Colonic mucosa (tissue), 4 donors: ENCODE results near the gene MSTO1. TPM values are rescaled to one million over a fixed set of nuclear protein-coding genes. Genes with fewer than 3 reads are reported as not detected.
"Not testable (repeated sequence)": the region's sequence is repeated elsewhere in the genome, so short reads cannot be mapped to it uniquely, and the experiment has no call there.

Source experiments
- DNase-seq: peaks from one replicate; pipeline ENCODE4 v3.0.0-alpha.2; 2020
- H3K27ac ChIP-seq: fragments of 200-600 bp; one replicate; pipeline ENCODE4 v1.8.0; 2021
- H3K27me3 ChIP-seq: fragments of 200-600 bp; one replicate; pipeline ENCODE4 v1.8.0; 2021
- H3K36me3 ChIP-seq: fragments of 200-600 bp; one replicate; pipeline ENCODE4 v1.8.0; 2021
- H3K4me1 ChIP-seq: fragments of 200-600 bp; one replicate; pipeline ENCODE4 v1.8.0; 2021; ENCODE audit warnings: mild to moderate bottlenecking
- H3K4me3 ChIP-seq: fragments of 200-600 bp; one replicate; pipeline ENCODE4 v1.8.0; 2021
- H3K9ac ChIP-seq, 2 donors: one replicate each; pipeline ENCODE4 v1.7.0; 2013; ENCODE audit warnings: control low read depth in 2 of 2, low read depth in 2 of 2, low read length in 2 of 2
- H3K9me3 ChIP-seq: fragments of 200-600 bp; one replicate; pipeline ENCODE4 v1.8.0; 2021
- CTCF ChIP-seq: fragments of 200-600 bp; IDR thresholded peaks from one replicate; pipeline ENCODE4 v1.8.0; 2022; ENCODE audit warnings: antibody characterized with exemption, mild to moderate bottlenecking
- intact Hi-C: fragments of 100-400 bp; cut with DNase I; formaldehyde crosslinking; loops from one replicate; pipeline ENCODE4 v1.14.1; 2022
- total RNA-seq, 2 donors: library from RNA; stranded (reverse); fragmentation: NEBNext Ultra II Directional in 1 of 2; extraction: Animal tissue kit (Norgen Biotek cat#: 25700) in 1 of 2; gene quantifications; one replicate each; pipeline ENCODE4 v1.2.1, GENCODE V29; 2021
- donor health status: healthy.
- donor health status: DM: no; HTN: no; CAD: no.
- donor health status: DM: no; HTN: no; CAD: no.

MSTO1 gene
- total RNA-seq, 2 donors from 2014 or later, result 15.5 to 26.2 TPM

- no peaks in the 10 kb centered on the region for H3K4me1 ChIP-seq
- H3K9ac ChIP-seq, result no peak overlapping the region
- no peak for DNase-seq
- no peak overlapping the region for H3K27ac ChIP-seq
- no peaks in the 10 kb centered on the region for H3K27me3 ChIP-seq
- no peak overlapping the region for H3K4me3 ChIP-seq
- H3K9me3 ChIP-seq, result no peaks in the 10 kb centered on the region
- no peaks in the 10 kb centered on the region for H3K36me3 ChIP-seq
- intact Hi-C loops, result no loop called here
- no peak for TF ChIP-seq CTCF
Observed at GRCh38 chr1:155649676-155650075, 39.7 kb downstream of the MSTO1 start.

- intact Hi-C loops, result no loop called here
- Histone ChIP-seq H3K4me1 (no peaks in the 10 kb centered on the region), H3K27ac (no peak overlapping the region), H3K27me3 (no peaks in the 10 kb centered on the region), H3K4me3 (no peak overlapping the region), H3K9ac (no peak overlapping the region), H3K9me3 (no peaks in the 10 kb centered on the region), H3K36me3 (no peaks in the 10 kb centered on the region)
- no peak for TF ChIP-seq CTCF
- DNase-seq, result no peak
Observed at GRCh38 chr1:155650231-155650757, 40.3 kb downstream of the MSTO1 start.

GRCh38 chr1:155651861-155652661 is 42.0 kb downstream of the MSTO1 start:
- Histone ChIP-seq H3K27ac (no peak overlapping the region), H3K4me1 (no peaks in the 10 kb centered on the region), H3K9ac (no peak overlapping the region)

GRCh38 chr1:155652951-155653350 is 42.9 kb downstream of the MSTO1 start:
- Histone ChIP-seq H3K4me1 (no peaks in the 10 kb centered on the region), H3K27me3 (no peaks in the 10 kb centered on the region), H3K4me3 (no peak overlapping the region), H3K9ac (no peak overlapping the region), H3K36me3 (no peaks in the 10 kb centered on the region), H3K27ac (no peak overlapping the region), H3K9me3 (no peaks in the 10 kb centered on the region)
- intact Hi-C loops, result no loop called here
- no peak for DNase-seq
- no peak for TF ChIP-seq CTCF

More at GRCh38 chr1:155651861-155652661, 42.0 kb downstream of the MSTO1 start:
- no peaks in the 10 kb centered on the region for H3K36me3 ChIP-seq
- intact Hi-C loops, result no loop called here
- H3K4me3 ChIP-seq, result no peak overlapping the region
- no peak for DNase-seq
- no peak for TF ChIP-seq CTCF
- no peaks in the 10 kb centered on the region for H3K27me3 ChIP-seq
- H3K9me3 ChIP-seq, result no peaks in the 10 kb centered on the region

- intact Hi-C loops, result no loop called here
- no peak overlapping the region for H3K9ac ChIP-seq
- no peak overlapping the region for H3K4me3 ChIP-seq
- H3K27me3 ChIP-seq, result no peaks in the 10 kb centered on the region
- no peak for TF ChIP-seq CTCF
- no peak overlapping the region for H3K27ac ChIP-seq
- H3K36me3 ChIP-seq, result peaks cover 11% of the 10 kb centered on the region
- no peak for DNase-seq
- H3K9me3 ChIP-seq, result no peaks in the 10 kb centered on the region
- no peaks in the 10 kb centered on the region for H3K4me1 ChIP-seq
Observed at GRCh38 chr1:155657463-155657862, 47.4 kb downstream of the MSTO1 start.

GRCh38 chr1:155661239-155661638 is 51.2 kb downstream of the MSTO1 start:
- H3K4me3 ChIP-seq, H3K27me3 ChIP-seq, H3K9ac ChIP-seq, H3K4me1 ChIP-seq, DNase-seq, H3K27ac ChIP-seq, H3K9me3 ChIP-seq, intact Hi-C loops: not testable (repeated sequence)
- peaks cover 11% of the 10 kb centered on the region for H3K36me3 ChIP-seq
